Heart right ventricle (tissue), 16 donors: Measurements from ENCODE around the gene SHC1. TPM values are rescaled to one million over a fixed set of nuclear protein-coding genes. Genes with fewer than 3 reads are reported as not detected.

Source experiments
- ATAC-seq, 8 donors: fragments of 200-7000 bp; cut with Tn5 transposase; one replicate each; pipeline ENCODE4 v1.9.1; 2020; ENCODE audit warnings: mild to moderate bottlenecking in 8 of 8, moderate library complexity in 8 of 8, moderate number of reproducible peaks in 1 of 8
- DNase-seq, 2 donors: peaks; one replicate each; pipeline ENCODE4 v3.0.0-alpha.2; 2020
- H3K27ac ChIP-seq, 10 donors: fragments of 200-600 bp; sonication (generic) in 2 of 10; one replicate each; pipeline versions ENCODE4 v1.5.0 to v1.8.0; 2020 to 2022; ENCODE audit warnings: mild to moderate bottlenecking in 3 of 10
- H3K27me3 ChIP-seq, 7 donors: fragments of 200-600 bp; one replicate each; pipeline ENCODE4 v1.8.0; 2021 to 2022; ENCODE audit warnings: mild to moderate bottlenecking in 2 of 7
- H3K36me3 ChIP-seq, 9 donors: fragments of 200-600 bp; sonication (generic) in 1 of 9; one replicate each; pipeline versions ENCODE4 v1.5.0 to v1.8.0; 2020 to 2022; ENCODE audit warnings: mild to moderate bottlenecking in 2 of 9
- H3K4me1 ChIP-seq, 9 donors: fragments of 200-600 bp; sonication (generic) in 1 of 9; one replicate each; pipeline versions ENCODE4 v1.5.0 to v1.8.0; 2020 to 2022; ENCODE audit warnings: mild to moderate bottlenecking in 4 of 9
- H3K4me3 ChIP-seq, 10 donors: fragments of 200-600 bp; sonication (generic) in 2 of 10; one replicate each; pipeline versions ENCODE4 v1.5.0 to v1.8.0; 2020 to 2022; ENCODE audit warnings: mild to moderate bottlenecking in 7 of 10, moderate library complexity in 2 of 10
- H3K9me3 ChIP-seq, 11 donors: fragments of 200-600 bp in 10 of 11; sonication (generic) in 2 of 11; one replicate each; pipeline versions ENCODE4 v1.5.0 to v1.8.0; 2013 to 2022; ENCODE audit warnings: mild to moderate bottlenecking in 2 of 11, control low read depth in 1 of 11, moderate library complexity in 1 of 11
- WGBS, 2 donors: extraction: QIAGEN DNeasy Blood & Tissue Kit; methylation state at CpG; one replicate each; pipeline ENCODE4 v1.1.7; 2013; ENCODE audit warnings: inconsistent platforms in 1 of 2; 5-methylcytosine and 5-hydroxymethylcytosine counted together
- intact Hi-C, 10 donors: fragments of 100-400 bp; cut with DNase I; formaldehyde crosslinking; loops; one replicate each; pipeline versions ENCODE4 v1.11.1 to v1.14.2; 2022
- polyA plus RNA-seq, 2 donors: library from polyadenylated mRNA; stranded (reverse); fragments of 200-250 nt; gene quantifications; one replicate each; pipeline ENCODE4 v1.2.3, GENCODE V29; 2013
- total RNA-seq, 10 donors: library from RNA; stranded (reverse); fragmentation: NEBNext Ultra II Directional in 3 of 10; extraction: Animal tissue kit (Norgen Biotek cat#: 25700) in 3 of 10; gene quantifications; one replicate each; pipeline versions ENCODE4 v1.2.1 to v1.2.4, GENCODE V29; 2021 to 2023
- TF ChIP-seq, protein P1 (sequence below), 9 donors: fragments of 200-600 bp; sonication (generic) in 2 of 9; IDR thresholded peaks; one replicate each; pipeline versions ENCODE4 v1.5.0 to v1.8.0; 2021 to 2022; ENCODE audit warnings: antibody characterized with exemption in 9 of 9, mild to moderate bottlenecking in 5 of 9, moderate library complexity in 1 of 9
- donor health status: Arrhythmogenic right ventricular cardiomyopathy.
- donor health status: ischemic (EF 13 %, LVEDD 7.1; RV severe dilation, severe dysfunction).
- donor health status: healthy with polysubstance abuse.
- donor health status: DM: no; HTN: yes; CAD: no.
- donor health status: DM: no; HTN: no; CAD: no.
- donor health status: ischemic (EF 25% LVEDD 6.9; RV normal size, moderate dysfunction).
- donor health status: ischemic (EF 25% LVEDD 5.7; RV mildly dilated, moderate dysfunction).
- donor health status: healthy.
- donor health status: DM: yes; HTN: yes; CAD: no.
- donor health status: Ischemic cardiomyopathy.
- donor health status: ischemic (EF 35%, LVEDD 5.7; RV mildly dilated, moderate dysfunction).
- donor health status: nonischemic (EF 11% LVEDD 7.7; RV severe dilation, severe dysfunction).
- donor health status: DM: yes; HTN: yes; CAD: no.
- donor health status: PGD.
- donor health status: ischemic (EF 29% LVEDD 5.4; RV normal size, mild dysfunction).
- donor health status: nonischemic (EF 23%, LVEDD 6.1; RV moderate dilation, normal function).

SHC1 gene
- total and polyA plus RNA-seq, 12 donors, result 35.6 to 95.7 (median 57.7) TPM

GRCh38 chr1:154955718-154956543 lies 14.6 kb downstream of the SHC1 start, which contains the start of gene PBXIP1:
PBXIP1 (minus strand) TSS chr1:154956099; CDS start chr1:154953721, 2,378 bp downstream.
- Histone ChIP-seq H3K36me3 (peaks cover 0 to 31% (median 15%) of the 10 kb centered on the region in 9 donors), H3K9me3 (no peaks in the 10 kb centered on the region), H3K4me3 (peak within 1 kb of the TSS; percentile 26 to 74 (median 60)), H3K4me1 (peaks cover 15 to 68% (median 57%) of the 10 kb centered on the region in 9 donors), H3K27ac (peak within 1 kb of the TSS in 9 of 10 donors; percentile 69 to 84 (median 80)), H3K27me3 (no peaks in the 10 kb centered on the region)
- WGBS, 2 donors, result 0 to 1% methylated on average over 18 of the region's 18 CpGs
- DNase-seq (peak in 1 of 2 donors; percentile 91), ATAC-seq (peak; percentile 70 to 94 (median 88))
- intact Hi-C loops, result loop anchor here in 3 of 10 donors (5.0 to 10.0 kb wide), 3 partner anchors 59 to 96 kb away; partner anchors contain the start of gene ADAM15 (in 1 of the 3)
- TF ChIP-seq, protein P1, sequence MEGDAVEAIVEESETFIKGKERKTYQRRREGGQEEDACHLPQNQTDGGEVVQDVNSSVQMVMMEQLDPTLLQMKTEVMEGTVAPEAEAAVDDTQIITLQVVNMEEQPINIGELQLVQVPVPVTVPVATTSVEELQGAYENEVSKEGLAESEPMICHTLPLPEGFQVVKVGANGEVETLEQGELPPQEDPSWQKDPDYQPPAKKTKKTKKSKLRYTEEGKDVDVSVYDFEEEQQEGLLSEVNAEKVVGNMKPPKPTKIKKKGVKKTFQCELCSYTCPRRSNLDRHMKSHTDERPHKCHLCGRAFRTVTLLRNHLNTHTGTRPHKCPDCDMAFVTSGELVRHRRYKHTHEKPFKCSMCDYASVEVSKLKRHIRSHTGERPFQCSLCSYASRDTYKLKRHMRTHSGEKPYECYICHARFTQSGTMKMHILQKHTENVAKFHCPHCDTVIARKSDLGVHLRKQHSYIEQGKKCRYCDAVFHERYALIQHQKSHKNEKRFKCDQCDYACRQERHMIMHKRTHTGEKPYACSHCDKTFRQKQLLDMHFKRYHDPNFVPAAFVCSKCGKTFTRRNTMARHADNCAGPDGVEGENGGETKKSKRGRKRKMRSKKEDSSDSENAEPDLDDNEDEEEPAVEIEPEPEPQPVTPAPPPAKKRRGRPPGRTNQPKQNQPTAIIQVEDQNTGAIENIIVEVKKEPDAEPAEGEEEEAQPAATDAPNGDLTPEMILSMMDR (IDR thresholded peaks at IDR 0.05), result peak in 5 of 9 donors; percentile 21 to 47 (median 34)

DNA sequence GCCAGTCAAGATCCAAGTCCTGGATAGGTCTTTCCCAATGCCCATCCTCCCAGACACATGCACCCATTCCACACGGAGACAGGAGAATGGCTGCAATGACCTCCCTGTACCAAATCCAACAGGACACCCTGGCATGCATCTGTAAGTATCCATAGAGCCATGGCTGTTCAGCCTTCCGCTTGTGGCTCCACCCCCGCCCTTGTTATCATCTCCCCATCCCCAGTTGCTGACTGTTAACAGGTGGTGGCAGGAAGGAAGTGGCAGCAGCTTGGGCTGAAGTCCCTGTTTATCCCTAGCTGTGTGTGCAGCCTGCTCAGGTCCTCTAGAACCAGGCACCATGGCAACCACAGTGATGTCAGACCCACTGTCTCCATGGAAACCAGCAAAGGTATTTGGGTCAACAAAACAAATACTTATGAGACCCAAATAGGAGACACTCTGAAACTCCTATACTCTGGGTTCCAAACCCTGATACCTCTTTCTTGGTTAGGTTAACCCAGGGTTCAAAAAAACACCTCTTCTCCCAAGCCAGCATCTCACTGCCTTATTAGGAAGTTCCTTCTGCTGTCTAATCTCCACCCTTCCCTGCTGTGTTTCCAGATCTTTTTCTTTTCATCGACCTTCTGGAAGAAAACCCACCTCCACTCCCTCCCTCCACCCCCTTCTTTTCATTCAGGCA lies 15.4 kb downstream of the SHC1 start:
- H3K4me1 ChIP-seq, result peaks cover 15 to 60% (median 49%) of the 10 kb centered on the region in 9 donors
- no peaks in the 10 kb centered on the region for H3K9me3 ChIP-seq
- ATAC-seq, result peak in 1 of 8 donors; percentile 2

GRCh38 chr1:154954541-154954940 lies 16.0 kb downstream of the SHC1 start:
- 67 to 73% methylated on average over 3 of the region's 3 CpGs for WGBS, 2 donors
- intact Hi-C loops, result loop anchor here in 1 of 10 donors (10.0 kb wide), 1 partner anchor 60 kb away; no protein-coding TSS in a partner anchor
- peaks cover 15 to 57% (median 48%) of the 10 kb centered on the region in 9 donors for H3K4me1 ChIP-seq

More for the DNA sequence above, 15.4 kb downstream of the SHC1 start:
- TF ChIP-seq, protein P1 (IDR thresholded peaks at IDR 0.05), result no peak
- DNase-seq, result no peak
- H3K27me3 ChIP-seq, result no peaks in the 10 kb centered on the region
- 11 to 16% methylated on average over 4 of the region's 4 CpGs for WGBS, 2 donors
- H3K27ac ChIP-seq, result peak overlapping the region in 8 of 10 donors; percentile 69 to 84 (median 80)
- peak overlapping the region; percentile 26 to 74 (median 60) for H3K4me3 ChIP-seq
- peaks cover 0 to 39% (median 15%) of the 10 kb centered on the region in 9 donors for H3K36me3 ChIP-seq
- intact Hi-C loops, result loop anchor here in 3 of 10 donors (5.0 to 10.0 kb wide), 3 partner anchors 60 to 97 kb away; partner anchors contain the start of gene ADAM15 (in 1 of the 3)

More at GRCh38 chr1:154954541-154954940, 16.0 kb downstream of the SHC1 start:
- no peaks in the 10 kb centered on the region for H3K9me3 ChIP-seq
- TF ChIP-seq, protein P1 (IDR thresholded peaks at IDR 0.05), result no peak
- no peak for ATAC-seq
- H3K36me3 ChIP-seq, result peaks cover 0 to 41% (median 14%) of the 10 kb centered on the region in 9 donors
- H3K4me3 ChIP-seq, result peak overlapping the region in 5 of 10 donors; percentile 60 to 74 (median 68)
- no peaks in the 10 kb centered on the region for H3K27me3 ChIP-seq
- peak overlapping the region in 1 of 10 donors; percentile 77 for H3K27ac ChIP-seq
- DNase-seq, result no peak
